Activated T-cell treated with anti-CD3 and anti-CD28 coated beads for 24 hours (primary cell): ENCODE measurements around the gene DCLK1.

Experiments used
- DNase-seq: peaks from one replicate; pipeline ENCODE4 v3.0.0-alpha.2; 2020; ENCODE audit warnings: low read depth

DCLK1 gene

DNA sequence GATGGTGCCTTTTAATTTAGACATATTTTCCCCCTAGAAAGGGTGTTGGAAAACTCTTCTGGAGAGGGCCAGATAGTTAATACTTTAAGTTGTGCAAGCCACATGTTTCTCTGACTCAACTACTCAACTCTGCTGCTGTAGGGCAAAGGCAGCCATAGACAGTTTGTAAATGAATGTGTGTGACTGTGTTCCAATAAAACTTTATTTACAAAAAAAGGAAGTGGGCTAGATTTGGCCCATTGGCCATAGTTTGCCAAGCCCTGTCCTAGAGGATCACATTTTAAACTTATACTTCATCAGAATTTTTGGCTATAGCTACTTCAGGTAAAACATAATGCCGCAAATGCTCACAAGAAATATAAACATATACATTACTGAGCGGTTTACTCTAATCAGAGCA is 348.4 kb downstream of the DCLK1 start:
- no peak for DNase-seq

DNA sequence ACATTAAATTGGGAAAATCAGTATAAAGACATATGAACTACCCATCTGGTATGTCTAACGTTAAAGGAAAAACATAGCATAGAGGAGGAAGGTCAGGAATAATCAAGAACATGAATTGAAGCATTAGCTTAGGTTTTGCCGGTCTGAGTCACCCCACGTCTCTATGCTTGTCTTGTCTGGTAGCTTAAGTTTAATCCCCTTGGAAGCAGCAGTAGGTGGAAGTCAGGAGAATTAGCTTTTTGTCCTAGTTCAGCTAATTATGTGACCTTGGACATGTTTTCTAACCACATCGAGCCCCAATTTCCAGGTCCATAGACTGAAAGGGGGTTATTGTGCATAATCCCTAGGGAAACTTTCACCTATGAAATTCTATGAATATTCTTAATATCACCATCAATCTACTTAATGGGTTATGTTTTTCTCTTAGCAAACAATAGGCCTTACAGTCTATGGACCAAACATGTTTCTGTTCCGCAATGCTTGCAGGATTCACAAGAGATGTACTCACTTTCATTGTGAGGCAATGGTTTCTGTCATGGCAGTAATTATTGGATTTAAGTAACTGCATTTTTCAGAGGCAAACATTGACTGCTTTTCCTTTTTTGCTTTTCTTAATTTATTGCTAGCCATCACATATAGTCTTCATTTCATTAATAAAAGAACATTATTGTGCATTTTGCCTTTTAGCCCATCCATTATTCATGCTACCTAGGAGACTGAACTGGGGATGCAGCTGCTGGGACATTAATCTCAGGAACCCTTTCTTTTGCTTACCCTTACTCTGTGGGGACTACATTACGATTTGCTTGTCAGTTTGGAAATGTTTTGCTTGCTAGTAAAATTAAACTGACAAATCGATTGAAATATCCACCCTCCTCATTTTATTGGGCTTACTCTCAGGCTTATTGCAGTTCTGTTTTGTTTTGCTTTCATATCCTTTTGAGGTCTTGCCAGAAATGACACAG is 349.9 kb downstream of the DCLK1 start:
- no peak for DNase-seq

DNA sequence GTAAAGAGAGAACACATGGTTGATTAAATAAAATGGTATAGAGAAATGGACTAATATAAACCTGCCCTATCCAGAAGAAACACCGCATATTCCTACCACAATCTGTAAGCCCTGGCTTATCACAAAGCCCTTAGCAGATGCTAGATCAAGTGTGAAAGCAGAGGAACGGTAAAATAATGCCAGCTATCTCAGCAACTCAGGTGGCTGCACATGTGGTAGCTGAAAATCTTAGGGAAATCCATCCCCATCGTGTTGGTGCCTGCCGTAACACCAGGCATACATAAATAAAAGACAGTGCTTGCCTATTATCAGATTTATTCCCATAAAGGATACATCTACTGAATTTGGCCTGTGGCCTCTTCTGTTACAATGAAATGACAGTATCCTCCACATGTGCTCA is 350.6 kb downstream of the DCLK1 start:
- no peak for DNase-seq

DNA sequence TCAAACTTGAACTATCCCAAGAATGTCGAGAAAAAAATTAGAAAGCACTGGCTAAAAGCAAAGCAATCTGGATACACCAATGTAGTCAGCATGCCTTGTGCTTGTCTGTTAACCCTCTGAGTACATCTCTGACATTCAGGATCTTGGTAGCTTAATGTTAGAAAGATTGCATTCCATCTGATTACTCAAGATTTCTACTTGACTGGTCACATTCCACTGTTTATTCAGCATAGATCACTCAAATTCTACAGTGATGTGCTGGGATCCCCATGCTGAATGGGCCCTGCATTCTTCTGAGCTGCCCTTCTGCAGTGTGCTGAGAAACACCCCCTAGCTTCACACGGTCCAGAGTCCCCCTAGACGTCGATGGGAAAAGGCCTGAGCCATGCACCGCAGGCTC is 359.3 kb downstream of the DCLK1 start:
- DNase-seq, result no peak

DNA sequence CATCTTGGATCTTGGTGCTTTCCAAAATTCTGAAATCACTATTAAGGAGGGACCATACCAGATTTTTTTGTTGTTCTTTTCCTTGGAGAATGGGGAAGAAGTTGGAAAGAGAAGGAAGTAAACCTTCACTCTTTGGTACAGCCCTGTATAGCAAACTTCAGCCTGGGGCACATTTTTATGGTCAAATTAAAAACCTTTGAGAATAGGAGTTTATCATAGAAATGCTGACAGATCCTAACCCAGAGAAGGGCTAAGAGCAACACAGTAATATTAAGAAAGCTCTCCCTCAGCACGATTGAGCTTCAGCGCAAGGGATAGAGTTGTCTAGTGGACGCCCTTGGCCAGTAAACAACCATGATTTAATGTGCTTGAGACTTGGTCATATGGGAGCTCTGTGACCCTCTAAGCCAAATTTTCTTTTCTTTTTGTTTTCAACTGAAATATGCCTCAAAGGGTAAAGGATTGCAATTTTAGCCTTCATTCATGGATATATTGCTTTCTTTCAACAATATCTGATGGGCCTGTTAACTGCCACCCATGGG is 360.4 kb downstream of the DCLK1 start:
- no peak for DNase-seq

DNA sequence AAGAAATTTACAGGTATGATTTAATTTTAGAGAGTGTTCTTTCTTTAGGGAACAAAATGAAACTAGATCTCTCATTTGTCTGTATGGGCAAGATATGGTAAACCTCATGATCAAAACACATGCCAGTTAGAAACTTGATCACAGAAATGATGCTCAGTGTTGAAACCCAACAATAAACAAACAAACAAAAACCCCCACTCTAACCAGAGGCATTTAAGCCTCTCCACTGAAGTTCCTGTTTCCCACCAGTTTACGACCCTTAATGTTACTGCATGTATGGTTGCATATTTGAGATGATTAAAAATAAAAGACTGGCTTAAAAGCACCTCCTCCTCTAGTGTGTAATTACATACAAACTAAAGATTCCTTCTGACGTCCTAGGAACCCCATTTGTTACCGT is 361.4 kb downstream of the DCLK1 start:
- no peak for DNase-seq

DNA sequence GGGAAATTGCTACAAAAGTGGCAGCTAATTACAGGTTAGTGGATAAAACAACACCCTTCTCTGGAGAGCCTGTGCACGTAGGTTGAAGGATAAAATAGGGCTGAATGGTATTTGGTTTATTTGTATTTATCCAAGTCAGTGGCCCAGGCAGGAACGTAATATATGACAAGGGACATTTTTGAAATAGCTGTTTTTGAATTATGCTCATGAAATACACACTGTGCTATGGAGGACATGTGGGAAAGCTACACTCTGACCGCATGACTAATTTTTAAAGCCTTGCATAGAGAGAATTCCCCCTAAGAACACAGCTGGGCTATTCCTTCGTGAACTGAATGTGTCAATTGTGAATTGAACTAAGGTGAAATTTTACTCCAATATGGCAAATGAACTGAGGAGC is 362.6 kb downstream of the DCLK1 start:
- no peak for DNase-seq

DNA sequence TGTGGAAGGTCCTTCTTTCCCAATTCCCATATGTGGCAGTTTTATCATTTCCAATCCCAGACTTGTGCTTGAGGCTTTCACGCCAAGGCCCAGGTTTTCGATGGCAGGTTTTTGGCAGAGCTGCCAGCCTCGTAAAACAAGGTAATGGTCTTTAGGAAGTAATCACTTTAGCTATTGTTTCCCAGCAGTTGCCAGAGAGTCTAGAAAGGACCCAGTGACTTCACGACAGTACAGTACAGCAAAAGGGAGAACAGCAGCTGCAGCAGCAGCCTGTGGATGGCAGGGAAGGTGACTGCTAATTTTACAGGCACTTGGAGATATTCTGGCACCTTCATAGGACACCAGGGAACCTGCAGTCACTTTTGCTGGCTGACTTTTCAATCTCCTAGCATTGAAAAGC is 363.1 kb downstream of the DCLK1 start:
- DNase-seq, result no peak

DNA sequence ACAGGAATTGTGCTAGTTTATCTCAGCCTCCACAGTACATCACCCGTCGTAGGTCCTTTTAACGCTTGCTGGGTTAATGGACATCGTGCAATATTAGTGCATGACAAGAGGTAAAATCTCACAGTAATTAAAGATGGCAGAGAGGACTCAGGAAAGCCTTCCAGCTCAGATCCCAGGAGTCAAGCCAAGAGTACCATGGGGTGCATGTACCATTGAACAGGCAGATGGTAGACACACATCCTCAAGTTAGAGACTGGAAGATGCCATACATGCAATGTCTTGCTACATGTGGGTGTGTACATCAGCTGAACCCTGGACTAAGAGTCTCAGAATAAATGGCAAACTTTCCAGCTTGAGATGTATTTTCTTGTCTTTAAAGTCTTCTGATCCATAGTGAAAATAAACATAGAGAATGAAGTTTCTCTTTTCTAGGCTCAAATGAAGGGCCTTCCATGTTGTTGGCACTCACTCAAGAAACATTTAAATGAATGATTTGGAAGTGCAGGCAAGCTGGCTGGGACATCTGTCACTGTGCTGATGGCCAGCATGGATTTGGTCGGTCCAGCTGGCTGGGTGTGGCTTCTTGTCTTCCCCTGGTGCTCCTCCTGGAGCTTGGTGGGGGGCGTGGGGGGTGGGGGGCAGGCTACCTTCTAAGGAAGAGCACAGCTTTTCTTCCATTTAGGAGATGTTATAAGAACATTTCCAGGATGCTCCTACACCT is 363.8 kb downstream of the DCLK1 start:
- DNase-seq, result no peak

DNA sequence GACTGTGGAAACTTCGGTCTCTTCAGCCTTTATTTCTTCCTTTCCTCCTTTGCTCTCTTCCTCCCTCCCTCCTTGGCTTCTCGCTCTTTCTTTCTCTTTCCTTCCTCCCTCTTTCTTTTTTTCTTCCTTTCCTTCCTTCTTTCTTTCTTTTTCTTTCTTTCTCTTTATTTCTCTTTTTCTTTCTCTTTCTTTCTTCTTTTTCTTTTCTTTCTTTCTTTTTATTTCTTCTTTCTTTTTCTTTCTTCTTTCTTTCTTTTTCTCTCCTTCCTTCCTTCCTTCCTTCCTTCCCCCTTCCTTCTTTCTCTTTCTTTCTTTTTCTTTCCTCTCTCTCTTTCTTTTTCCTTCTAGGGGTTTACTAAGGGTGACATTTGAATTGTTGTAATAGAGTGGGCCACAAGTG is 364.5 kb downstream of the DCLK1 start:
- DNase-seq, result no peak

DNA sequence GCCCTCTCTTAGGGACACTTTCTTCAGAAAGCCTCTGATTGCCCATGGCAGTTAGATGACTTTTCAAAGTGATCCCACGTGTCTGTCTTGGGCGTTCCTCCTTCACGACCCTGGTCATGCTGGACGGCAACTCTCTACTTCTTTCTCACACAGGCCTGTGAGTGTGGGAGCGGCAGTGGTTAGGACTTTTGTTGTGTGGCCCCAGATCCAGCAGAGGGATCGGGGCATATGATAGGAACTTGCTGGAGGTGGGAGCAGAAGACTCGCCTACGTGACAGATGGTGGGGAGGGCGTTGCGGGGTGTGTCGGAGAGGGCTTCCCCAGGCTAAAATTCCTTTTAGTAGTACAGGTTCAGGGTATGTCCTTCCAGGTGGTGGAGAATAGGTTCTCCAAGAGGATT is 365.2 kb downstream of the DCLK1 start:
- DNase-seq, result no peak

DNA sequence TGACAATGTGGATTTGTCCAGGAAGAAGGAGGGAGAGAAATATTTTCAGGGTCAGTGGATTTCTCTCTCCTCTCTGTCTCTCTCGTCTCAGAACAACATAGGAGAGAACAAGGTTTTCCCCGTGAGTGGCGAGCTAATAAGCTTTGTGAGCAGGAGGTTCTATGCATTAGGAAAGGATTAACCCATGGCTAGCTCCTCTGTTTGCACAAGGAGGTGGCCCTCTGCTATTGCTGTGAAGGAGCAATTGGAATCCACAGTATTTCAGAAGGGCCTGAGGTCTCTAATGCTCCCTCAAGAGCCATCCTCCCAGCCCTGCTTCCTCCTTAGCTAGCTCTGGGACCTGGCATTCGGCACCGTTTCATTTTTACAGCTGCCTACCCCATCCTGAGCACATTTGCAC is 365.8 kb downstream of the DCLK1 start:
- DNase-seq, result no peak

DNA sequence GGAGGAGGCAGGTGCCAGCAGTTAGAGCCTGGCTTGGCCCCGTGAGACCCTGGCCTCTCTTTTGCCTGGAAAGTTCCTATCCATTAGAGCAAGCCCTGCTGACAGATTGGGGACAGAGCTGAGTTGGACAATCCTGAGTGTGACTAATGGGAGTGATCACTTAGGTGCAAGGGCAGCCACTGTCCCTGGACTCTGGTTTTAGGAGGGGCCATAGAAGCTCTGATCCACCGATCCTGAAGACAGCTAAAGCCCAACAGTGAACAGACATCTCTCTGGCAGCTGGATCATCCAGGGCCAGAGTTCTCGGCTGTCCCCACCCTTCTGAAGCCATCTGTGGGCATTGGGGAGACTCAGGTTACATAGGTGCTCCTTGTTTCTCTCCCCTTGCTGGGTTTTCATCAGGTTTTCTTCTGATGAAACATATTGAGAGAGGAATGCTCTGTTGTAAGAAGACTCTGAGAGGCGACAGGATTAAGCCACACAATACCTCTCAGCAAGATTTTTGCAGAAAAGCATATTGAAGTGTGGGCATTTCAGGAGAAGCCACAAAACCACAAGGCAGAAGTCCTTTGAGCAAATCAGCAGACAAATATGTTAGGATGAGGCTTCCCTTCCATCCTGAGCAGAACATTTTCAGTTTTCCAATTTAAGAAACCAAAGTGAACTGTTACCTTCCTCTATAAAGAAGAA is 366.7 kb downstream of the DCLK1 start:
- DNase-seq, result no peak

DNA sequence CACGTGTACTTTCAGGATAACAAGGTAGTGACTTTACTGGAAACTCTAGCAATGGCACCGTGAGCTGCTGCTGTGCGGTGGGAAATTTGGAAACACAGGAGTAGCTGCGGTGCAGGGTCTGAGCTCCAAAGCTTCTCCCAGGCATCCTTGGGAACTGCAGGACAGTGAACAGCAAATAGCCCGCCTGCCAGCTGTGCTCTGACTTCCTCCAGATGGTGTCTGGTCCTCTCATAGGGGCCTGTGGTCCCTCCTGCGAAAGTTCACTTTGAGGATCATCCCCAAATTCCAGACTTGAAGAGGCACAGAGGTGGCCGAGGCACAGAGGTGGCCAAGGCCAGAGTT is 367.4 kb downstream of the DCLK1 start:
- DNase-seq, result no peak

DNA sequence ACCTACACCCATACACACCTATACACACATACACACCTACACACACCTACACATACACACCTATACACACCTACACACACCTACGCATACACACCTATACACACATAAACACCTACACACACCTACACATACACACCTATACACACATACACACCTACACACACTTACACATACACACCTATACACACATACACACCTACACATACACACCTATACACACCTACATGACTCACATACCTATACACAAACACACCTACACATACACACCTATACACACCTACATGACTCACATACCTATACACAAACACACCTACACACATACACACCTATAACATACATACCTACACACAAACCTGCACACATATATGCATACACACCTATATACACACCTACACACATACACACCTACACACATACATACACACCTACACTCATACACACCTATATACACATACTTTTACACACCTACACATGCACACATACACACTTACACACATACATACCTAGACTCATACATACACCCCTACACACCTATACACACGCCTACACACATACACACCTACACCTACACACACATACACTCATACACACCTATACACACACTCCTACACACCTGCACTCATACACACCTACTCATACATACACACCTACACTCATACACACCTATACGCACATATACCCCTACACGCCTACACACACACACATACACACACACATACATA is 368.0 kb downstream of the DCLK1 start:
- DNase-seq, result no peak

DNA sequence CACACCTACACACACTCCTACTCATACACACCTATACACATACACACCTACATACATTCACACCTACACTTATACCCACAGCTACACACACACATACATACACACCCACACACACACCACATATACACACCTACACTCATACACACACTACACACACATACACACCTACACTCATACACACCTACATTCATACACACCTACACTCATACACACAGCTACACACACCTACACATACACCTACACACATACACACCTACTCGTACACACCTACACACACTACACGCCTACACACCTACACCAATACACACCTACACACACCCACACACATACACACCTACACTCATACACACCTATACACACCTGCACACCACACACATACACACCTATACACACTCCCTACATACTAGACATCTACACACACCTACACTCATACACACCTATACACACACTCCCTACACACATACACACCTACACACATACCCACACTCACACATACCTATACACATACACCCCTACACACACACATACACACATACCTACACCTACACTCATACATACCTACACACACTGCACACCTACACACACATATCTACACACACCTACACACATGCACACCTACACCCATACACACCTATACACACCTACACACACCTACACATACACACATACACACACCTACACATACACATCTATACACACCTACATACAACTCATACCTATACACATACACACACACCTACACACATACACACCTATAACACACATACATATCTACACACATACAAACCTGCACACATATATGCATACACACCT is 369.5 kb downstream of the DCLK1 start:
- DNase-seq, result no peak

DNA sequence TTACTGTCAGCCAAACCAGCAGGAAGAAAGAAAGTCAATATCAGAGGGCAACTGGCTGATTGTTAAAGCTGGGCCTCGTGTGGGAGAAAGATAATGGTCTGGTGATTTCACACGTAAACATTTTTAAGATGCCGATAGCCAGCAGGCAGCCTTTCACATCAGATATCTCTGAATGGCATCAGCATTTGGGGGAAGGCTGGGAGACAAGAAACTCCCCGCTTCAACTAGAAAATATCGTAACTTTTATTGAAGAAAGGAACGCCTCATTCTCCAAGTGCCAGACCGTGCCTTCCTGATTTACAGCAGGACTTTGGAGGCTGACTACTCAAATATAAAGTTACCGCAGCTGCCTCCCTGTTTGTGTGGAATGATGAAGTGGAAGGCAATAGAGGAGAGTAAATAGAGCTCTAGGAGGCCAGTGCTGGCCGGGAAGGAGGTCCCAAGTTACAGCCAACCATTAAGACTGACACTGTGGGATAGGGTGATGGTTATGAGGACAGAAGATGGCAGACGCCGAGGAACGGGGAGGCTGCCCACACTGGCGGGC is 370.4 kb downstream of the DCLK1 start:
- DNase-seq, result no peak

DNA sequence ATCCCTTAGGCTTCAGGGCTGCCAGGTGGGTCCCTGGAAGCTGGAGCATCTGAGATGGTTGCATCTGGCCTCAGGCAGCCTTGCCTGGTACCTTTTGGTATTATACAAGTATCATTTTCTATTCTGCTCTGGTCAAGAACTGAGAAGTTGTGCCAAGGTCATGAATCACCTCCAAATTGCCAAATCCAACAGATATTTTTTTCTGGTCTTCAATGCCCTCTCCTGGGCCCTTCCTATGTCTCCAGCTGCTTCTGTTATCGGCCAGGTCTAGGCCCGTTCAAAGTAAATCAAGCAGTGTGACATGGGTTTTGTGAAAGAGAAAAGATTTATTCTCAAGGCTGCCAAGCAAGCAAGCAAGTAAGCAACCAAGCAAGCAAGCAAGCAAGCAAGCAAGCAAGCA is 383.6 kb downstream of the DCLK1 start:
- no peak for DNase-seq

DNA sequence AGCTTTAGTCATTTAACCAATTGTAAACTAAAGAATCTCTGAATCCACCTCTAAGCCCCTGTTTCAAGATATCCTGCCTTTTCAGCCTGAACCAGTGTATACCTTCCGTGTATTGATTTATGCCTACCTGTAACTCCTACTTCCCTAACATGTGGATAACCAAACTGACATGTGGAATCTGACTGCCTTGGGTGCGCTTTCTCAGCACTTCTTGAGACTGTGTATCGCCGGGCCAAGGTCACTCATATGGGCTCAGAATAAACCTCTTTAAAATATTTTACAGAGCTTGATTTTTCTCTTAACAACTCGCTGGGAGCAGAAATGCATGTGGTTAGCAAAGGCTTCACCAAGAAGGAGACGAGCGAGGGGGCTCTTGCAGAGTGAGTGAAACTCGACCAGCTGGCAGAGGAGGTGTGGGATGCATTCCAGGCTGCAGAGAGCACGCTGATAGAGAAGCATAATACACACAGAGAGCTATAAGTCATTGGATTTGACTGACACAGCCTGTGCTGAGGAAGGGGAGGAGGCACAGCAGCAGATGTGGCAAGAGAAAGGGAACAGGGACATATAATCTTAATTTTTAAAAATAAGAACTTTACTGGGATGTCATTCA is 386.5 kb downstream of the DCLK1 start:
- no peak for DNase-seq

DNA sequence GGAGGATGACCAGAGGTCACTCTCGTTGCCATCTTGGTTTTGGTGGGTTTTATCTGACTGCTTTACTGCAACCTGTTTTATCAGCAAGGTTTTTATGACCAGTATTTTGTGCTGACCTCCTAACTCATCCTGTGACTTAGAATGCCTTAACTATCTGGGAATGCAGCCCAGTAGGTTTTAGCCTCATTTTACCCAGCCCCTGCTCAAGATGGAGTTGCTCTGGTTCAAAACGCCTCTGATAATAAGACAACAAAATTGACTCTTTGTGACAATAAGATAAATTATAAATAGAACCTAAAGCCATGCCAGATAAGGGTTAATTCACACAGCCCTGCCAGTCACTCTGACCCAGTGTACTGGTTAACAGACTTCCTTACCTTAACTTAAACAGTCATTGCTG is 387.0 kb downstream of the DCLK1 start:
- no peak for DNase-seq
